Esophagus (tissue), 2 donors: ENCODE results near the gene KLHDC7A. TPM values are rescaled to one million over a fixed set of nuclear protein-coding genes. Genes with fewer than 3 reads are reported as not detected.

Source experiments
- H3K27ac ChIP-seq, 2 donors: one replicate each; pipeline ENCODE4 v1.5.1; 2013; ENCODE audit warnings: low read depth in 2 of 2, mild to moderate bottlenecking in 2 of 2, inconsistent platforms in 1 of 2, low read length in 1 of 2, moderate library complexity in 1 of 2
- H3K27me3 ChIP-seq, 2 donors: one replicate each; pipeline ENCODE4 v1.6.1; 2013; ENCODE audit warnings: low read length in 2 of 2, control low read depth in 1 of 2, mild to moderate bottlenecking in 1 of 2; ENCODE audit not compliant: insufficient read depth in 2 of 2, control insufficient read depth in 1 of 2
- H3K36me3 ChIP-seq, 2 donors: one replicate each; pipeline ENCODE4 v1.6.1; 2013; ENCODE audit warnings: low read length in 1 of 2; ENCODE audit not compliant: control insufficient read depth in 2 of 2, insufficient read depth in 2 of 2
- H3K4me1 ChIP-seq, 2 donors: one replicate each; pipeline ENCODE4 v1.6.1; 2013; ENCODE audit warnings: low read length in 1 of 2; ENCODE audit not compliant: control insufficient read depth in 2 of 2, insufficient read depth in 2 of 2
- H3K4me3 ChIP-seq, 2 donors: one replicate each; pipeline ENCODE4 v1.5.1; 2013; ENCODE audit warnings: low read length in 2 of 2, mild to moderate bottlenecking in 2 of 2, low read depth in 1 of 2, moderate library complexity in 1 of 2
- H3K9me3 ChIP-seq, 2 donors: one replicate each; pipeline ENCODE4 v1.6.1; 2013; ENCODE audit warnings: mild to moderate bottlenecking in 2 of 2, low read depth in 1 of 2, low read length in 1 of 2, moderate library complexity in 1 of 2; ENCODE audit not compliant: control insufficient read depth in 2 of 2, insufficient read depth in 1 of 2
- WGBS, 2 donors: extraction: QIAGEN DNeasy Blood & Tissue Kit; methylation state at CpG; one replicate each; pipeline ENCODE4 v1.1.7; 2013; 5-methylcytosine and 5-hydroxymethylcytosine counted together
- polyA plus RNA-seq, 2 donors: library from polyadenylated mRNA; stranded (reverse); fragments of 200-250 nt; gene quantifications; one replicate each; pipeline ENCODE4 v1.2.3, GENCODE V29; 2013
- donor health status: healthy with polysubstance abuse.
- donor health status: Bipolar disorder and iron deficiency.

Gene KLHDC7A
- polyA plus RNA-seq, 2 donors: 0.29 to 0.51 TPM

GRCh38 chr1:18532390-18533170 lies 51.9 kb downstream of the KLHDC7A start:
- Histone ChIP-seq H3K9me3 (peaks cover 0 to 3% of the 10 kb centered on the region in 2 donors), H3K36me3 (no peaks in the 10 kb centered on the region), H3K4me1 (no peaks in the 10 kb centered on the region), H3K27ac (no peak overlapping the region), H3K27me3 (no peaks in the 10 kb centered on the region), H3K4me3 (no peak overlapping the region)
- 78 to 86% methylated on average over 8 of the region's 8 CpGs for WGBS, 2 donors

- no peak overlapping the region for H3K4me3 ChIP-seq
- peaks cover 0 to 3% of the 10 kb centered on the region in 2 donors for H3K9me3 ChIP-seq
- no peaks in the 10 kb centered on the region for H3K27me3 ChIP-seq
- no peak overlapping the region for H3K27ac ChIP-seq
- H3K36me3 ChIP-seq: no peaks in the 10 kb centered on the region
- H3K4me1 ChIP-seq: no peaks in the 10 kb centered on the region
- WGBS, 2 donors: 42 to 45% methylated on average over 3 of the region's 3 CpGs
Measured at GRCh38 chr1:18533259-18533658, 52.5 kb downstream of the KLHDC7A start.

DNA sequence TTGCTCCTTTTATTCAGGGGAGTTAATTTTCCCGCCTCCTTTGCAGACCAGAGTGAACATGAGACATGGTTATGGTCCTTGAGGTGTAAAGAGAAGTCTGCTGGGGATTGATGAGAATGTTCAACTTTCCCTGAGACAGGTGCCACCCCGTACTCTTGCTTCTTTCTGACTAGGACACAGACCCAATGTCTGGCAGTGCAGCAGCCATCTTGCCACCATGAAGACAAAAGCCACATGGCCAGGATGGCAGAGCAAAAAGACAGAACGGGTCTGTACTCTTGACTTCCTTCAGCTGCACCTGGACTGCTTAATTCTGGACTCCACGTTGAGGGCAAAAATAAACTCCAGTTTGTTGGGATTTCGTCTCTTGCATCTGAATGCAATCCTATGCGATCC lies 54.1 kb downstream of the KLHDC7A start:
- H3K27me3 ChIP-seq: no peaks in the 10 kb centered on the region
- 69 to 78% methylated on average over 6 of the region's 6 CpGs for WGBS, 2 donors

More for the DNA sequence above, 54.1 kb downstream of the KLHDC7A start:
- H3K4me3 ChIP-seq: no peak overlapping the region
- H3K27ac ChIP-seq: no peak overlapping the region
- peaks cover 0 to under 1% of the 10 kb centered on the region in 2 donors for H3K9me3 ChIP-seq
- no peaks in the 10 kb centered on the region for H3K36me3 ChIP-seq
- H3K4me1 ChIP-seq: no peaks in the 10 kb centered on the region

Other genes with a start within 250 kb of the KLHDC7A start
- gene PAX7, start 149.9 kb downstream of the KLHDC7A start, polyA plus RNA-seq: not detected